GM19035 (cell line): ENCODE results near the gene DNAH8.

ENCODE experiments used
- ATAC-seq: cut with Tn5 transposase; IDR thresholded peaks from one replicate; pipeline ENCODE4 v1.9.1; 2021; ENCODE audit not compliant: unreplicated experiment

The DNAH8 gene

GRCh38 chr6:39061182-39061581 lies 346.1 kb downstream of the DNAH8 start:
- no peak for ATAC-seq

- ATAC-seq: no peak
Measured at GRCh38 chr6:39061588-39061987, 346.5 kb downstream of the DNAH8 start.

- no peak for ATAC-seq
Measured at GRCh38 chr6:39062014-39062740, 347.1 kb downstream of the DNAH8 start.

GRCh38 chr6:39063526-39063925 lies 348.4 kb downstream of the DNAH8 start:
- ATAC-seq: no peak

- no peak for ATAC-seq
Measured at GRCh38 chr6:39065561-39065960, 350.4 kb downstream of the DNAH8 start.

GRCh38 chr6:39068391-39068790 lies 353.3 kb downstream of the DNAH8 start:
- ATAC-seq: no peak

GRCh38 chr6:39072830-39073229 lies 357.7 kb downstream of the DNAH8 start:
- no peak for ATAC-seq

GRCh38 chr6:39073471-39074355 lies 358.6 kb downstream of the DNAH8 start:
- no peak for ATAC-seq

- no peak for ATAC-seq
Measured at GRCh38 chr6:39074486-39074885, 359.4 kb downstream of the DNAH8 start.

GRCh38 chr6:39075010-39075686 lies 360.0 kb downstream of the DNAH8 start:
- ATAC-seq: no peak

GRCh38 chr6:39075807-39076622 lies 360.9 kb downstream of the DNAH8 start:
- ATAC-seq: no peak

- no peak for ATAC-seq
Measured at GRCh38 chr6:39076623-39077535, 361.8 kb downstream of the DNAH8 start.

GRCh38 chr6:39077882-39078594 lies 362.9 kb downstream of the DNAH8 start:
- no peak for ATAC-seq

- ATAC-seq: no peak
Measured at GRCh38 chr6:39078695-39079094, 363.6 kb downstream of the DNAH8 start.

- no peak for ATAC-seq
Measured at GRCh38 chr6:39079197-39080125, 364.4 kb downstream of the DNAH8 start.
